PC-9 (cell line): ENCODE measurements around the gene PXDN. TPM values are rescaled to one million over a fixed set of nuclear protein-coding genes. Genes with fewer than 3 reads are reported as not detected.

ENCODE experiments used
- BruUV-seq: library from RNA; stranded (reverse); fragments of 400-500 nt; replicated peaks from 2 replicates; lab custom pipeline; 2021; lab: Mats Ljungman, UMichigan
- CTCF ChIA-PET: fragments of 300-600 bp; sonication (Branson Sonifier 250); formaldehyde crosslinking; loops from one replicate; lab custom pipeline; 2022; ENCODE audit warnings: antibody characterized with exemption; lab: Charles Lee
- POLR2A ChIA-PET: fragments of 300-600 bp; sonication (Branson Sonifier 250); formaldehyde crosslinking; loops from one replicate; lab custom pipeline; 2022; ENCODE audit warnings: antibody characterized with exemption; ENCODE audit not compliant: unreplicated experiment; lab: Charles Lee
- DNase-seq, 2 experiments: peaks; one replicate each; pipeline versions ENCODE4 v3.0.0 to v3.0.0-alpha.2; 2015 to 2022; ENCODE audit warnings: mixed read lengths in 1 of 2
- H2AFZ ChIP-seq: fragments of 200-600 bp; sonication (generic); 2 replicates; pipeline ENCODE4 v1.8.1; 2017; ENCODE audit warnings: antibody characterized with exemption
- H3F3A ChIP-seq: fragments of 200-600 bp; sonication (generic); 2 replicates; pipeline ENCODE4 v1.8.1; 2017; ENCODE audit warnings: antibody characterized with exemption, mild to moderate bottlenecking, low read depth; ENCODE audit not compliant: insufficient read depth
- H3K27ac ChIP-seq: fragments of 200-600 bp; sonication (generic); 2 replicates; pipeline ENCODE4 v1.6.1; 2016; ENCODE audit warnings: mixed run types
- H3K27me3 ChIP-seq: fragments of 200-600 bp; sonication (generic); 2 replicates; pipeline ENCODE4 v1.6.1; 2016; ENCODE audit warnings: low read depth, mixed run types; ENCODE audit not compliant: insufficient read depth
- H3K36me3 ChIP-seq: fragments of 200-600 bp; sonication (generic); 2 replicates; pipeline ENCODE4 v1.6.1; 2016; ENCODE audit warnings: low read depth, mixed run types
- H3K4me1 ChIP-seq: fragments of 200-600 bp; sonication (generic); replicated peaks from 2 replicates; pipeline ENCODE4 v1.6.1; 2016; ENCODE audit warnings: mixed run types; ENCODE audit not compliant: insufficient read depth
- H3K4me2 ChIP-seq: fragments of 200-600 bp; sonication (generic); 2 replicates; pipeline ENCODE4 v1.6.1; 2017; ENCODE audit warnings: mixed run types
- H3K4me3 ChIP-seq: fragments of 200-600 bp; sonication (generic); 2 replicates; pipeline ENCODE4 v1.6.1; 2016; ENCODE audit warnings: mixed run types
- H3K79me2 ChIP-seq: fragments of 200-600 bp; sonication (generic); 2 replicates; pipeline ENCODE4 v1.6.1; 2017; ENCODE audit warnings: low read depth, mixed run types
- H3K9me2 ChIP-seq: fragments of 200-600 bp; sonication (generic); 2 replicates; pipeline ENCODE4 v1.8.1; 2017; ENCODE audit warnings: mild to moderate bottlenecking; ENCODE audit not compliant: insufficient read depth
- H3K9me3 ChIP-seq: fragments of 200-600 bp; sonication (generic); 2 replicates; pipeline ENCODE4 v1.8.1; 2016; ENCODE audit warnings: low read depth; ENCODE audit not compliant: insufficient read depth
- H4K20me1 ChIP-seq: fragments of 200-600 bp; sonication (generic); 2 replicates; pipeline ENCODE4 v1.8.1; 2017; ENCODE audit not compliant: insufficient read depth
- EZH2 ChIP-seq: fragments of 200-600 bp; sonication (generic); IDR thresholded peaks from 2 replicates; pipeline ENCODE4 v1.8.0; 2017; ENCODE audit warnings: antibody characterized with exemption, low read depth
- intact Hi-C: fragments of 100-400 bp; cut with micrococcal nuclease; formaldehyde crosslinking; loops from one replicate; pipeline ENCODE4 v1.10.0; 2022; ENCODE audit not compliant: unreplicated experiment
- total RNA-seq: library from RNA; stranded (reverse); gene quantifications from 2 replicates; pipeline ENCODE4 v1.2.3, GENCODE V29; 2021
- TF ChIP-seq, protein P1 (sequence below): fragments of 200-600 bp; sonication (generic); conservative IDR thresholded peaks from 2 replicates; pipeline ENCODE4 v1.6.1; 2017; ENCODE audit warnings: mixed run types, antibody characterized with exemption, mild to moderate bottlenecking, moderate library complexity

Gene PXDN
- total RNA-seq, 1 experiment from 2014 or later, result 91.1 TPM

DNA sequence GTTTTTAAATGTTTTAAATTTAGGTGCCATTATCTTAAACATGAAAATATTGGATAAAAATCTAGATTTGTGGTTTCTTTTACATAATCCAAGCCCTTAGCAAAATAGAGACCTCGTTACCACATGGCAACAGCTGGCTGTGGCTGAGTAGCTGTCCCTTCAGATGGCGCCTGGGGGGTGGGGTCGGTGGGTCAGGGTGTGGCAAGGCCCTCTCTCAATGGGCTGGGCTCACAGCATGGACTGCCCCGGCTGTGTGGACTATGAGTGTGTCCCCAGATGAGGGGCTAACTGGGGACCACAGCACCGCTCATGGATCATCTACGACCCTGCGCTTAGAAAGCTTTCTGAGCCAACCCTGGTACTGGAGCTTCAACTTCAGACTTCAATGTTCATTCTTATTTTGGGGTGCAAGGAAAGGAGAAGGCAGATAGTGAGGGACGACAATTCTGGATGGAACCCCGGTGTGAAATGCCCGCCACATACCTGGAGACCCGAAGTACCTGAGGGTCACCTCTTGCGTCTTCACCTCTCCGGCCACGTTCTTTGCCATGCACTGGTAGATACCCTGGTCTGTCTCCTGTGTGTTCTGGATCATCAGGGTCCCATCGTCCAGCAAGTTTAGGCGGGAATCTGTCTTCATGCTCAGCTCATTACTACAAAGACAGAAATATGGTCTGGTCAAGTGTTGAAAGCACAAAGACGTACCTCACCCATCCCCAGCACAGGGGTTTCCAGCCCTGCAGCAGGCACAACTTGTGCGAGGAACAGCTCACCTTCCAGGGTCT, 71.0 kb downstream of the PXDN start:
- ChIA-PET POLR2A (no interaction called here), CTCF (no interaction called here)
- H3K4me1 ChIP-seq, result peaks cover 5% of the 10 kb centered on the region
- H3K27me3 ChIP-seq, result peaks cover 12% of the 10 kb centered on the region; the same call in 1 of the 2 replicates
- H3K9me3 ChIP-seq, result no peaks in the 10 kb centered on the region
- DNase-seq, result no peak
- H2AFZ ChIP-seq, result no peak overlapping the region
- H4K20me1 ChIP-seq, result no peaks in the 10 kb centered on the region; the same call in 1 of the 2 replicates
- H3F3A ChIP-seq, result peaks cover 8% of the 10 kb centered on the region; the same call in 1 of the 2 replicates
- H3K79me2 ChIP-seq, result no peaks in the 10 kb centered on the region
- no peak for TF ChIP-seq EZH2
- TF ChIP-seq, protein P1, sequence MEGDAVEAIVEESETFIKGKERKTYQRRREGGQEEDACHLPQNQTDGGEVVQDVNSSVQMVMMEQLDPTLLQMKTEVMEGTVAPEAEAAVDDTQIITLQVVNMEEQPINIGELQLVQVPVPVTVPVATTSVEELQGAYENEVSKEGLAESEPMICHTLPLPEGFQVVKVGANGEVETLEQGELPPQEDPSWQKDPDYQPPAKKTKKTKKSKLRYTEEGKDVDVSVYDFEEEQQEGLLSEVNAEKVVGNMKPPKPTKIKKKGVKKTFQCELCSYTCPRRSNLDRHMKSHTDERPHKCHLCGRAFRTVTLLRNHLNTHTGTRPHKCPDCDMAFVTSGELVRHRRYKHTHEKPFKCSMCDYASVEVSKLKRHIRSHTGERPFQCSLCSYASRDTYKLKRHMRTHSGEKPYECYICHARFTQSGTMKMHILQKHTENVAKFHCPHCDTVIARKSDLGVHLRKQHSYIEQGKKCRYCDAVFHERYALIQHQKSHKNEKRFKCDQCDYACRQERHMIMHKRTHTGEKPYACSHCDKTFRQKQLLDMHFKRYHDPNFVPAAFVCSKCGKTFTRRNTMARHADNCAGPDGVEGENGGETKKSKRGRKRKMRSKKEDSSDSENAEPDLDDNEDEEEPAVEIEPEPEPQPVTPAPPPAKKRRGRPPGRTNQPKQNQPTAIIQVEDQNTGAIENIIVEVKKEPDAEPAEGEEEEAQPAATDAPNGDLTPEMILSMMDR, result no peak
- no peak overlapping the region for H3K4me3 ChIP-seq
- BruUV-seq, result no TSS peak
- no peaks in the 10 kb centered on the region for H3K9me2 ChIP-seq
- intact Hi-C loops, result no loop called here
- H3K36me3 ChIP-seq, result 0 out of 2 replicates have a peak, but pooled peaks cover 4% of the 10 kb centered on the region
- no peak overlapping the region for H3K4me2 ChIP-seq
- H3K27ac ChIP-seq, result no peak overlapping the region

DNA sequence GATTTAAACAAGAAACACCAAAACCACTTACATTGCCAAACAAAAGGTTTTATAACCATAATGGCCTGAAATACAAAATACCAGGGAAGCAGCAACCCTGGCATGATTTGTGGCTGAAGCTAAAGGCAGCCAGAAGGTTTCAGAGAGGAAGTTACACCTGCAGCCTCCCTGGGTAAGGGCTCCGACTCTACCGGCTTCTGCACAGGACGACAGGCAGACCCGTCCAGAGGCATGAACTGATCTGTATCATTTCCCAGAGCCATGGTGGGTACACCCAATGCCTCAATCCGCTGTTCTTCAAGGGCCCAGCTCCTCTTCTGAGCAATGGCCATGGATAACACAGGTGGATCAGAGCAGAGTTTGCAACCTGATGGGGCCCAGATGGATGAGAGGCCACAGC, 71.6 kb downstream of the PXDN start:
- ChIA-PET POLR2A (no interaction called here), CTCF (no interaction called here)
- intact Hi-C loops, result no loop called here
- Histone ChIP-seq H3K4me1 (peaks cover 5% of the 10 kb centered on the region), H3K27me3 (peaks cover 9% of the 10 kb centered on the region; the same call in 1 of the 2 replicates), H3K36me3 (0 out of 2 replicates have a peak, but pooled peaks cover 4% of the 10 kb centered on the region), H3K9me3 (no peaks in the 10 kb centered on the region), H2AFZ (no peak overlapping the region), H3K4me3 (no peak overlapping the region), H3K9me2 (no peaks in the 10 kb centered on the region), H3F3A (peaks cover 8% of the 10 kb centered on the region; the same call in 1 of the 2 replicates), H3K4me2 (no peak overlapping the region), H3K27ac (no peak overlapping the region), H3K79me2 (no peaks in the 10 kb centered on the region), H4K20me1 (no peaks in the 10 kb centered on the region; the same call in 1 of the 2 replicates)
- TF ChIP-seq, protein P1, result no peak
- TF ChIP-seq EZH2, result no peak
- DNase-seq, result no peak
- no TSS peak for BruUV-seq

DNA sequence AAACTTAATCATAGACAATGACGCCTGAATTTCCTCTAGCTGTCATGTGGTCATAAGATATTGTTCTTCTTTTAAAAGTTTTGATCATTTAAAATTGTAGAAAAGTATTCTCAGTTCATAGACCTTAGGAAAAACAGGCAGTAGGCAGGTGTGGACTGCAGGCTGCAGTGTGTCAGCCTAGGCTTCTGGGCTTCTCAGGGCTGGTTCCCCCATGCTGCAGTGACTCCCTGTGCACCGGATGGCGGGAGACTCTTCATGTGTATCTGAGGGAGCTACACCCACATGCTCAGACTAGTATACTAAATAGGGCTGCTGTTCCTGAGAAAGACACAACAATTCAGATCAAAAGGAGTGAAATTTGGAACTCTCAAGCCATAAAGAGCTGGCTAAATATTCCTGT, 72.4 kb downstream of the PXDN start:
- Histone ChIP-seq H3K36me3 (0 out of 2 replicates have a peak, but pooled peaks cover 4% of the 10 kb centered on the region), H3K27me3 (peaks cover 2% of the 10 kb centered on the region; the same call in 1 of the 2 replicates), H3K4me1 (peaks cover 5% of the 10 kb centered on the region), H3K9me3 (no peaks in the 10 kb centered on the region), H2AFZ (no peak overlapping the region), H3K79me2 (no peaks in the 10 kb centered on the region), H4K20me1 (no peaks in the 10 kb centered on the region; the same call in 1 of the 2 replicates), H3K4me2 (no peak overlapping the region), H3F3A (peaks cover 8% of the 10 kb centered on the region; the same call in 1 of the 2 replicates), H3K9me2 (no peaks in the 10 kb centered on the region), H3K4me3 (no peak overlapping the region), H3K27ac (no peak overlapping the region)
- intact Hi-C loops, result no loop called here
- ChIA-PET POLR2A (no interaction called here), CTCF (interaction anchor here (0.5 kb wide), 1 partner anchor 47 kb away, joined by 5 read pairs; no protein-coding TSS in a partner anchor)
- no peak for DNase-seq
- TF ChIP-seq, protein P1, result no peak
- TF ChIP-seq EZH2, result no peak
- BruUV-seq, result no TSS peak
